ENCODE data around the gene AAK1.

- TF ChIP-seq CTCF (IDR thresholded peaks at IDR 0.05) = no peak
- no peak for TF ChIP-seq POLR2A (IDR thresholded peaks at IDR 0.05)
Observed at GRCh38 chr2:69575926-69576325, 67.6 kb downstream of the AAK1 start.

Measured in lower leg skin (tissue), 3 donors.